ENCODE results near the gene ZSCAN21. TPM values are rescaled to one million over a fixed set of nuclear protein-coding genes. Genes with fewer than 3 reads are reported as not detected.

The ZSCAN21 gene
- total RNA-seq, 1 donor, result 11.7 TPM

GRCh38 chr7:100029596-100029995, 20.0 kb upstream of the ZSCAN21 start:
- H3K4me3 ChIP-seq (ENCODE audit: low read depth, low read length), result no peak overlapping the region
- DNase-seq (ENCODE audit: low read depth), result no peak
- TF ChIP-seq CTCF (IDR thresholded peaks at IDR 0.05; ENCODE audit: insufficient read depth, low read depth, low read length), result no peak

GRCh38 chr7:100033526-100033925, 16.0 kb upstream of the ZSCAN21 start:
- no peak for TF ChIP-seq CTCF (IDR thresholded peaks at IDR 0.05; ENCODE audit: insufficient read depth, low read depth, low read length)
- H3K4me3 ChIP-seq (ENCODE audit: low read depth, low read length), result no peak overlapping the region
- no peak for DNase-seq (ENCODE audit: low read depth)

GRCh38 chr7:100034871-100035510, 14.6 kb upstream of the ZSCAN21 start:
- peak; percentile 92 for DNase-seq (ENCODE audit: low read depth)
- H3K4me3 ChIP-seq (ENCODE audit: low read depth, low read length), result no peak overlapping the region
- TF ChIP-seq CTCF (IDR thresholded peaks at IDR 0.05; ENCODE audit: insufficient read depth, low read depth, low read length), result no peak

- DNase-seq (ENCODE audit: low read depth), result peak; percentile 10
- H3K4me3 ChIP-seq (ENCODE audit: low read depth, low read length), result no peak overlapping the region
- no peak for TF ChIP-seq CTCF (IDR thresholded peaks at IDR 0.05; ENCODE audit: insufficient read depth, low read depth, low read length)
Observed at GRCh38 chr7:100035876-100036275, 13.7 kb upstream of the ZSCAN21 start.

GRCh38 chr7:100038326-100038725, 11.2 kb upstream of the ZSCAN21 start:
- no peak for DNase-seq (ENCODE audit: low read depth)
- H3K4me3 ChIP-seq (ENCODE audit: low read depth, low read length), result no peak overlapping the region
- TF ChIP-seq CTCF (IDR thresholded peaks at IDR 0.05; ENCODE audit: insufficient read depth, low read depth, low read length), result no peak

- no peak for DNase-seq (ENCODE audit: low read depth)
- no peak for TF ChIP-seq CTCF (IDR thresholded peaks at IDR 0.05; ENCODE audit: insufficient read depth, low read depth, low read length)
- H3K4me3 ChIP-seq (ENCODE audit: low read depth, low read length), result no peak overlapping the region
Observed at GRCh38 chr7:100040575-100040974, 9.0 kb upstream of the ZSCAN21 start.

- no peak overlapping the region for H3K4me3 ChIP-seq (ENCODE audit: low read depth, low read length)
- TF ChIP-seq CTCF (IDR thresholded peaks at IDR 0.05; ENCODE audit: insufficient read depth, low read depth, low read length), result peak; percentile 14
- no peak for DNase-seq (ENCODE audit: low read depth)
Observed at GRCh38 chr7:100044718-100045117, 4.9 kb upstream of the ZSCAN21 start.

Data from fibroblast of villous mesenchyme (primary cell).